ENCODE results near the gene ERCC6L. TPM values are rescaled to one million over a fixed set of nuclear protein-coding genes. Genes with fewer than 3 reads are reported as not detected.

Gene ERCC6L
- total and polyA plus RNA-seq, 2 of the 13 experiments (the other 11 are each of a cell fraction or from before 2014, with no cell fraction given), result 0.86 to 9.5 TPM

DNA sequence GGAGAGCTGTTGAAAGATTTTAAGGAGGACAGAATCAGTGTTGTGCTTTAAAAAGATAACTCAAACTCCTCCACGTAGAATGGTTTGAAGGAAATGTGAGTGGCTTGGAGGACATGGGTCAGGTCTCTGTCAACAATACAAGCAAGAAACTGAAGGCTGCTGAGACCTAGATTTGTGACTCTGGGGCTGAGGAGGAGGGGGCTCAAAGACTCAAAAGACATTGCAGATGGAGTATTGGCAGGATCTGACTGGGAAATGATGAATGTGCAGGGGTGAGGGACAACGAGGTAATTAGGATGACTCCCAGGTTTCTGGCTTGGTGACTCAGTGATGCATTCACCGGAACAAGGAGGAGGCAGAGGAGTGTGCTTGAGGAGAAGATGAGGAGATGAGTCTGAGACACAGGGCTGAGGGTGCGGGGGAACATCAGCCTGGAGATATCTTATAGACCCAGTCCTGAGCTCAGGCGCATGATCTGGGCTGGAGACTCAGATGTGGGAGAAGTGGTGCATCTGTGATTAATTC, 41.6 kb upstream of the ERCC6L start:
- no TSS peak for BruUV-seq (replicated peaks)
- peaks cover 13% of the 10 kb centered on the region for H3K4me1 ChIP-seq (ENCODE audit: insufficient read depth, low read length)
- peak overlapping the region; percentile 27; the same call in 1 of the 2 replicates for H3K4me2 ChIP-seq (ENCODE audit: low read depth, low read length)
- POLR2A ChIA-PET, result no interaction called here
- no peak overlapping the region for H2AFZ ChIP-seq (ENCODE audit: low read length)
- no peaks in the 10 kb centered on the region for H4K20me1 ChIP-seq (ENCODE audit: insufficient read depth, low read length)
- DNase-seq (ENCODE audit: low spot score), result no peak
- no peak overlapping the region for H3K27ac ChIP-seq (ENCODE audit: extremely low read length, insufficient read depth, low read length)
- H3K27me3 ChIP-seq (ENCODE audit: control insufficient read depth in 1 of 2, insufficient read depth in 2 of 2, low read length in 2 of 2), result peaks cover 0 to 1% of the 10 kb centered on the region in 2 experiments; a peak in 1 of 5 replicates
- no peaks in the 10 kb centered on the region for H3K9me3 ChIP-seq (ENCODE audit: low read length)
- in situ Hi-C loops (cut with HindIII; ENCODE audit: extremely low pct_ligation_motif_present, low pct_unique_long_range_greater_than_20kb) (loop anchor here (25.0 kb wide), 1 partner anchor 432 kb away; the partner anchor contains the start of gene PHKA1), intact Hi-C loops (cut with micrococcal nuclease; ENCODE audit: unreplicated experiment) (no loop called here)
- H3K4me3 ChIP-seq (replicated peaks in 1 of 3; ENCODE audit: insufficient read depth in 1 of 3, low read depth in 2 of 3, low read length in 3 of 3), result no peak overlapping the region
- CTCF ChIA-PET (ENCODE audit: low intra/inter-chr PET ratio, low total read pairs), result no interaction called here
- FAIRE-seq, result no peak
- H3K9ac ChIP-seq (ENCODE audit: insufficient read depth, low read depth, low read length), result no peak overlapping the region
- no peak for ATAC-seq
- 44% methylated on average over 5 of the region's 5 CpGs for WGBS (ENCODE audit: low lambda C conversion rate)
- H3K36me3 ChIP-seq (replicated peaks in 1 of 2; ENCODE audit: control insufficient read depth in 1 of 2, insufficient read depth in 2 of 2, low read length in 2 of 2), result peaks cover 0 to 1% of the 10 kb centered on the region in 2 experiments; a peak in 1 of 5 replicates
- TF ChIP-seq ZNF3 (CRISPR knock-in tag; IDR thresholded peaks at IDR 0.05) (no peak), HOXA3 (CRISPR knock-in tag; IDR thresholded peaks at IDR 0.05) (no peak), ARNT (IDR thresholded peaks at IDR 0.05) (no peak), RBM39 (IDR thresholded peaks at IDR 0.05; ENCODE audit: low read depth, low read length, poor library complexity, severe bottlenecking) (no peak)
- H3K79me2 ChIP-seq (ENCODE audit: insufficient read depth, low read length), result peaks cover 16% of the 10 kb centered on the region

DNA sequence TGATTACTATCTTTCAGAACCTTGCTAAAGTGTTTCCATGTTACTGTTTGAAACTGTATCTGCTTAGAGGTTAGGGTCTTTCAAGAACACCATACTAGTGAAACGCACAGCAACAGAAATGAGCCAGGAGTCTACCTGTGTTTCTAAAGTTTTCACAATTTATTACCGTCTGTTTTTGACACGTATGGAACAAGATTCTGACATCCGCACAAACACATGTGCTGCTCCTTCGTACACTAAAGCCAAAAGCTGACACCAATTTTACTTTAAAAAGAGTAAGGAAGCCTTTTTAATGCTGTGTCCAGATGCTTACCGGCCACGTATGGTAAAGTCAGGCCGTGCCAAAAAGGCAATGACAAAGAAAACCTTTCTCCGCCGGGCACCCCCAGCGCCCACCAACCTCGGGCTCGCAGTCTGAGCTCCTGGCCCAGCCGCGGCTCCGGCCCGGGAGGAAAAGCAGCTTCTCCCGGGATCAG, 37.7 kb upstream of the ERCC6L start:
- FAIRE-seq (peak; percentile 15), DNase-seq (ENCODE audit: low spot score) (no peak), ATAC-seq (no peak)
- WGBS (ENCODE audit: low lambda C conversion rate), result 3% methylated on average over 5 of the region's 18 CpGs
- Histone ChIP-seq H3K4me2 (ENCODE audit: low read depth, low read length) (peak overlapping the region; percentile 67), H3K9me3 (ENCODE audit: low read length) (no peaks in the 10 kb centered on the region), H3K27ac (ENCODE audit: extremely low read length, insufficient read depth, low read length) (peak overlapping the region; percentile 74), H3K27me3 (ENCODE audit: control insufficient read depth in 1 of 2, insufficient read depth in 2 of 2, low read length in 2 of 2) (peaks cover 0 to 1% of the 10 kb centered on the region in 2 experiments; a peak in 1 of 5 replicates), H4K20me1 (ENCODE audit: insufficient read depth, low read length) (0 out of 2 replicates have a peak, but pooled peaks cover 13% of the 10 kb centered on the region), H2AFZ (ENCODE audit: low read length) (no peak overlapping the region), H3K79me2 (ENCODE audit: insufficient read depth, low read length) (peaks cover 28% of the 10 kb centered on the region), H3K9ac (ENCODE audit: insufficient read depth, low read depth, low read length) (peak overlapping the region; percentile 88), H3K4me1 (ENCODE audit: insufficient read depth, low read length) (peaks cover 41% of the 10 kb centered on the region), H3K4me3 (replicated peaks in 1 of 3; ENCODE audit: insufficient read depth in 1 of 3, low read depth in 2 of 3, low read length in 3 of 3) (peak overlapping the region; percentile 80 to 85 (median 84)), H3K36me3 (replicated peaks in 1 of 2; ENCODE audit: control insufficient read depth in 1 of 2, insufficient read depth in 2 of 2, low read length in 2 of 2) (peaks cover 1 to 32% of the 10 kb centered on the region in 2 experiments)
- POLR2A ChIA-PET, result interaction anchor here (0.9 to 2.1 kb wide), 11 partner anchors 9 to 438 kb away, joined by 3 to 10 read pairs (median 6); partner anchors contain the start of genes ERCC6L, PHKA1 and PIN4
- TSS peak; percentile 66 for BruUV-seq (replicated peaks)
- intact Hi-C loops (cut with micrococcal nuclease; ENCODE audit: unreplicated experiment) (no loop called here), in situ Hi-C loops (cut with HindIII; ENCODE audit: extremely low pct_ligation_motif_present, low pct_unique_long_range_greater_than_20kb) (loop anchor here (25.0 kb wide), 1 partner anchor 436 kb away; the partner anchor contains the start of gene PHKA1)
- CTCF ChIA-PET (ENCODE audit: low intra/inter-chr PET ratio, low total read pairs), result no interaction called here
- TF ChIP-seq HNRNPL (IDR thresholded peaks at IDR 0.05; ENCODE audit: low read depth, low read length) (no peak), EED (CRISPR knock-in tag; IDR thresholded peaks at IDR 0.05) (no peak), DMAP1 (CRISPR knock-in tag; IDR thresholded peaks at IDR 0.05) (no peak), FOXA3 (CRISPR knock-in tag; IDR thresholded peaks at IDR 0.05) (no peak), ARNTL (CRISPR knock-in tag; IDR thresholded peaks at IDR 0.05) (no peak)
- TF ChIP-seq, protein P1, sequence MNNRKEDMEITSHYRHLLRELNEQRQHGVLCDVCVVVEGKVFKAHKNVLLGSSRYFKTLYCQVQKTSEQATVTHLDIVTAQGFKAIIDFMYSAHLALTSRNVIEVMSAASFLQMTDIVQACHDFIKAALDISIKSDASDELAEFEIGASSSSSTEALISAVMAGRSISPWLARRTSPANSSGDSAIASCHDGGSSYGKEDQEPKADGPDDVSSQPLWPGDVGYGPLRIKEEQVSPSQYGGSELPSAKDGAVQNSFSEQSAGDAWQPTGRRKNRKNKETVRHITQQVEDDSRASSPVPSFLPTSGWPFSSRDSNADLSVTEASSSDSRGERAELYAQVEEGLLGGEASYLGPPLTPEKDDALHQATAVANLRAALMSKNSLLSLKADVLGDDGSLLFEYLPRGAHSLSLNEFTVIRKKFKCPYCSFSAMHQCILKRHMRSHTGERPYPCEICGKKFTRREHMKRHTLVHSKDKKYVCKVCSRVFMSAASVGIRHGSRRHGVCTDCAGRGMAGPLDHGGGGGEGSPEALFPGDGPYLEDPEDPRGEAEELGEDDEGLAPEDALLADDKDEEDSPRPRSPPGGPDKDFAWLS (CRISPR knock-in tag; IDR thresholded peaks at IDR 0.05; ENCODE audit: borderline replicate concordance), result no peak
- TF ChIP-seq, protein P2, sequence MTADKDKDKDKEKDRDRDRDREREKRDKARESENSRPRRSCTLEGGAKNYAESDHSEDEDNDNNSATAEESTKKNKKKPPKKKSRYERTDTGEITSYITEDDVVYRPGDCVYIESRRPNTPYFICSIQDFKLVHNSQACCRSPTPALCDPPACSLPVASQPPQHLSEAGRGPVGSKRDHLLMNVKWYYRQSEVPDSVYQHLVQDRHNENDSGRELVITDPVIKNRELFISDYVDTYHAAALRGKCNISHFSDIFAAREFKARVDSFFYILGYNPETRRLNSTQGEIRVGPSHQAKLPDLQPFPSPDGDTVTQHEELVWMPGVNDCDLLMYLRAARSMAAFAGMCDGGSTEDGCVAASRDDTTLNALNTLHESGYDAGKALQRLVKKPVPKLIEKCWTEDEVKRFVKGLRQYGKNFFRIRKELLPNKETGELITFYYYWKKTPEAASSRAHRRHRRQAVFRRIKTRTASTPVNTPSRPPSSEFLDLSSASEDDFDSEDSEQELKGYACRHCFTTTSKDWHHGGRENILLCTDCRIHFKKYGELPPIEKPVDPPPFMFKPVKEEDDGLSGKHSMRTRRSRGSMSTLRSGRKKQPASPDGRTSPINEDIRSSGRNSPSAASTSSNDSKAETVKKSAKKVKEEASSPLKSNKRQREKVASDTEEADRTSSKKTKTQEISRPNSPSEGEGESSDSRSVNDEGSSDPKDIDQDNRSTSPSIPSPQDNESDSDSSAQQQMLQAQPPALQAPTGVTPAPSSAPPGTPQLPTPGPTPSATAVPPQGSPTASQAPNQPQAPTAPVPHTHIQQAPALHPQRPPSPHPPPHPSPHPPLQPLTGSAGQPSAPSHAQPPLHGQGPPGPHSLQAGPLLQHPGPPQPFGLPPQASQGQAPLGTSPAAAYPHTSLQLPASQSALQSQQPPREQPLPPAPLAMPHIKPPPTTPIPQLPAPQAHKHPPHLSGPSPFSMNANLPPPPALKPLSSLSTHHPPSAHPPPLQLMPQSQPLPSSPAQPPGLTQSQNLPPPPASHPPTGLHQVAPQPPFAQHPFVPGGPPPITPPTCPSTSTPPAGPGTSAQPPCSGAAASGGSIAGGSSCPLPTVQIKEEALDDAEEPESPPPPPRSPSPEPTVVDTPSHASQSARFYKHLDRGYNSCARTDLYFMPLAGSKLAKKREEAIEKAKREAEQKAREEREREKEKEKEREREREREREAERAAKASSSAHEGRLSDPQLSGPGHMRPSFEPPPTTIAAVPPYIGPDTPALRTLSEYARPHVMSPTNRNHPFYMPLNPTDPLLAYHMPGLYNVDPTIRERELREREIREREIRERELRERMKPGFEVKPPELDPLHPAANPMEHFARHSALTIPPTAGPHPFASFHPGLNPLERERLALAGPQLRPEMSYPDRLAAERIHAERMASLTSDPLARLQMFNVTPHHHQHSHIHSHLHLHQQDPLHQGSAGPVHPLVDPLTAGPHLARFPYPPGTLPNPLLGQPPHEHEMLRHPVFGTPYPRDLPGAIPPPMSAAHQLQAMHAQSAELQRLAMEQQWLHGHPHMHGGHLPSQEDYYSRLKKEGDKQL (CRISPR knock-in tag; IDR thresholded peaks at IDR 0.05; ENCODE audit: low read depth), result no peak

Data from HepG2 (cell line).